Lower leg skin (tissue), 3 donors: Measurements from ENCODE around the gene TSPO2.

Experiments used
- CTCF ChIP-seq, 3 donors: fragments of 450-650 bp; IDR thresholded peaks; one replicate each; pipeline ENCODE4 v1.5.1; 2016; ENCODE audit warnings: antibody characterized with exemption in 3 of 3, mild to moderate bottlenecking in 3 of 3, moderate library complexity in 2 of 3
- POLR2A ChIP-seq, 2 donors: fragments of 450-650 bp; IDR thresholded peaks; one replicate each; pipeline ENCODE4 v1.6.1; 2016 to 2017; ENCODE audit warnings: antibody characterized with exemption in 2 of 2, mild to moderate bottlenecking in 1 of 2, moderate library complexity in 1 of 2

- TF ChIP-seq CTCF (IDR thresholded peaks at IDR 0.05) (no peak), POLR2A (IDR thresholded peaks at IDR 0.05) (no peak)
Measured at GRCh38 chr6:41077536-41077935, 35.3 kb downstream of the TSPO2 start.
